Common myeloid progenitor, CD34-positive (primary cell): ENCODE data around the gene ITGA11.

Source experiments
- CTCF ChIA-PET: fragments of 350-600 bp; sonication (Branson Sonifier 250); formaldehyde crosslinking; loops from one replicate; lab custom pipeline; 2021; ENCODE audit warnings: antibody characterized with exemption; lab: Charles Lee
- POLR2A ChIA-PET: fragments of 350-600 bp; sonication (Branson Sonifier 250); formaldehyde crosslinking; loops from one replicate; lab custom pipeline; 2021; ENCODE audit warnings: antibody characterized with exemption; lab: Charles Lee
- DNase-seq, 3 donors: peaks; one replicate each; pipeline versions ENCODE4 v3.0.0 to v3.0.0-alpha.2; 2013
- H3K27ac ChIP-seq, 2 experiments: 1 replicate in 1 of 2; 2 replicates in 1 of 2; pipeline ENCODE4 v1.7.0; 2013; ENCODE audit warnings: inconsistent platforms in 2 of 2, low read length in 2 of 2, mild to moderate bottlenecking in 2 of 2, low read depth in 1 of 2, moderate library complexity in 1 of 2; ENCODE audit not compliant: severe bottlenecking in 2 of 2, insufficient read depth in 1 of 2, poor library complexity in 1 of 2
- H3K27me3 ChIP-seq, 5 experiments: replicated peaks in 2 of 5; 1 replicate in 3 of 5; 2 replicates in 2 of 5; pipeline versions ENCODE4 v1.6.1 to v1.7.0; 2013; ENCODE audit warnings: low read length in 4 of 5, mild to moderate bottlenecking in 2 of 5, moderate library complexity in 2 of 5, inconsistent platforms in 1 of 5; ENCODE audit not compliant: insufficient read depth in 5 of 5, control insufficient read depth in 4 of 5
- H3K36me3 ChIP-seq, 4 experiments: 1 replicate in 2 of 4; 2 replicates in 2 of 4; pipeline versions ENCODE4 v1.6.1 to v1.7.0; 2013; ENCODE audit warnings: low read length in 3 of 4, control low read depth in 1 of 4, mild to moderate bottlenecking in 1 of 4; ENCODE audit not compliant: control insufficient read depth in 4 of 4, insufficient read depth in 4 of 4
- H3K4me1 ChIP-seq, 4 experiments: 1 replicate in 3 of 4; 2 replicates in 1 of 4; pipeline versions ENCODE4 v1.6.1 to v1.7.1; 2013; ENCODE audit warnings: low read length in 3 of 4, mild to moderate bottlenecking in 3 of 4, control low read depth in 1 of 4, inconsistent platforms in 1 of 4, moderate library complexity in 1 of 4; ENCODE audit not compliant: control insufficient read depth in 4 of 4, insufficient read depth in 4 of 4; ENCODE audit errors: control extremely low read depth in 1 of 4
- H3K4me3 ChIP-seq, 7 experiments: 1 replicate in 4 of 7; 2 replicates in 3 of 7; pipeline versions ENCODE4 v1.5.1 to v1.7.0; 2013; ENCODE audit warnings: mild to moderate bottlenecking in 7 of 7, low read length in 6 of 7, moderate library complexity in 6 of 7, inconsistent platforms in 2 of 7, low read depth in 2 of 7, control low read depth in 1 of 7; ENCODE audit not compliant: insufficient read depth in 4 of 7, control insufficient read depth in 1 of 7; ENCODE audit errors: extremely low read depth in 1 of 7
- H3K9me3 ChIP-seq, 5 experiments: 1 replicate in 4 of 5; 2 replicates in 1 of 5; pipeline versions ENCODE4 v1.6.1 to v1.7.1; 2013; ENCODE audit warnings: low read length in 4 of 5, mild to moderate bottlenecking in 2 of 5, inconsistent platforms in 1 of 5, low read depth in 1 of 5, moderate library complexity in 1 of 5; ENCODE audit not compliant: control insufficient read depth in 4 of 5, insufficient read depth in 2 of 5; ENCODE audit errors: control extremely low read depth in 1 of 5
- WGBS: methylation state at CpG from one replicate; pipeline ENCODE4 v1.1.5; 2013; ENCODE audit not compliant: insufficient coverage; 5-methylcytosine and 5-hydroxymethylcytosine counted together

ITGA11 gene

DNA sequence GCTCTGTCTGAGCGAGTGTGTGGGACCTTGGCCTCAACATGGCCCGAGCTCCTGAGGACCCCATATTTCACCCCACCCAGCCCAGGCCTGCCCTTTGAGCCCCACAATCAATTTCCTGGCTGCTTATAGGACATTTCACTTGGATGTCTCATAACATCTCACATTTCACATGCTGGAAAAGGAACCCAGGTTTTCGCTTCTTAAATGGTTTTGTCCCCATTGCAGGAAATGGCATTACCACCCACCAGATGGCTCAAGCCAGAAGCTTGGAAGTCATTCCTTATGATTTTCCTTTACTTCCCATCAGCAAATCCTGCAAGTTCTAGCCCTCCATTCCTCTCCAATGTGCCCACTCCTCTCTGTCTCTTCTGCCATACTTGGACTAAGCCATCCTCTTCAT lies 14.9 kb downstream of the ITGA11 start:
- Histone ChIP-seq H3K27me3 (no peaks in the 10 kb centered on the region), H3K4me3 (no peak overlapping the region), H3K9me3 (no peaks in the 10 kb centered on the region), H3K4me1 (peaks cover 0 to 13% (median 4%) of the 10 kb centered on the region in 4 experiments), H3K36me3 (no peaks in the 10 kb centered on the region), H3K27ac (no peak overlapping the region)
- WGBS: 87% methylated on average over 2 of the region's 3 CpGs
- DNase-seq: no peak
- POLR2A ChIA-PET: no interaction called here
- CTCF ChIA-PET: interaction anchor here (1.3 kb wide), 1 partner anchor 11 kb away, joined by 3 read pairs; no protein-coding TSS in a partner anchor

DNA sequence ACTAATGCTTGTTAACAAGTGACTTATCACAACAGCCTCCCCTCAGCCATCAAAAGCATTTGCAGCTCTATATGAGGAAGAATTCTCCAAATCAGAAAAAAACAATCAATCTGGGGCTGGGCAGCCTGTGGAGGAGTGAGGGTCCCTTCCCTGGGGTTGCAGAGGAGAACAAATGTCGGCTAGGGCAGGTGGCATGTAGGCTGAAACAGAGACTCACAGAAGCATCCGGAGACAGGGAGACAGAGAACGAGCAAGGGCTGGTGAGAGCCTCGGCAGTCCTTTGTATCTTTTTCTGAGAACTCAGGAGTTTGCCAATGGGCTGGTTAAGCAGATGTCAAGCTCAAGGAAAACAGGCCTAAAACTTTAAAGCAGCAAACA lies 15.8 kb downstream of the ITGA11 start:
- Histone ChIP-seq H3K9me3 (no peaks in the 10 kb centered on the region), H3K4me3 (no peak overlapping the region), H3K27me3 (no peaks in the 10 kb centered on the region), H3K27ac (no peak overlapping the region), H3K4me1 (peaks cover 0 to 10% (median 4%) of the 10 kb centered on the region in 4 experiments), H3K36me3 (no peaks in the 10 kb centered on the region)
- WGBS: 96% methylated on average over 4 of the region's 4 CpGs
- CTCF ChIA-PET: interaction anchor here (1.3 kb wide), 1 partner anchor 18 kb away, joined by 3 read pairs; no protein-coding TSS in a partner anchor
- no peak for DNase-seq
- POLR2A ChIA-PET: no interaction called here

DNA sequence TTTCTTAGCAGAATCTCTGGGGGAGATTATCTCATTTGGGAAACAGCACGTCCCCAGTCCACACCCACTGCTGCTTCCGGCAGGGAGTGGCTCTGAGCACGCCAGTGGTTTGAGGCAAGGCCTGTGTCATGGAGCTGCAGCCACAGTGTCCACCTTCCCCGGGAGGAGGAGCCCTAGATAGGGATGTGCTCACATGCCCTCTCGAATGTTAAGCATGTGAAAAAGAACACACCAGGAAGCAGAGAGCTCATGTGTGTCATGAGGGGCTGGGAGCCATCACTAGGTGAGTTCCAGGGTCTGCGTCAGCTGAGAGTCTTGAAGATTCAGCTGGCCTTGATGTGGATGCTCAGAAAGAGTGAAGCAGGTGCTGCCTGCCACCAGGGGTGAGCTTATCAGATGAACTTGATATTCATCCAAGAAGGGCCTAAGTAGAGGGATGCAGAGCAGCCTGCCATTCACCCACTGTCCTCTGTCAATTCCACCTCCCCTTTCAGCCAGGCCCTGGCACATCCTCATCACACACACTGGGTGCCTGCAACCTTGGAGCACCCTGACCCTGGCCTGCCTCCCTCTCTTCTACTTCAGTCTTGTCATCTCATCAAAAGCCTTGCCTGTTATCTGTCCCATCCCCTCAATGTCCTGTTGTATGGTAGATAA lies 16.3 kb downstream of the ITGA11 start:
- WGBS: 98% methylated on average over 6 of the region's 6 CpGs
- CTCF ChIA-PET: interaction anchor here (1.3 kb wide), 1 partner anchor 18 kb away, joined by 3 read pairs; no protein-coding TSS in a partner anchor
- Histone ChIP-seq H3K36me3 (no peaks in the 10 kb centered on the region), H3K27ac (no peak overlapping the region), H3K27me3 (no peaks in the 10 kb centered on the region), H3K4me3 (no peak overlapping the region), H3K4me1 (peaks cover 0 to 9% (median 4%) of the 10 kb centered on the region in 4 experiments), H3K9me3 (no peaks in the 10 kb centered on the region)
- POLR2A ChIA-PET: no interaction called here
- no peak for DNase-seq

DNA sequence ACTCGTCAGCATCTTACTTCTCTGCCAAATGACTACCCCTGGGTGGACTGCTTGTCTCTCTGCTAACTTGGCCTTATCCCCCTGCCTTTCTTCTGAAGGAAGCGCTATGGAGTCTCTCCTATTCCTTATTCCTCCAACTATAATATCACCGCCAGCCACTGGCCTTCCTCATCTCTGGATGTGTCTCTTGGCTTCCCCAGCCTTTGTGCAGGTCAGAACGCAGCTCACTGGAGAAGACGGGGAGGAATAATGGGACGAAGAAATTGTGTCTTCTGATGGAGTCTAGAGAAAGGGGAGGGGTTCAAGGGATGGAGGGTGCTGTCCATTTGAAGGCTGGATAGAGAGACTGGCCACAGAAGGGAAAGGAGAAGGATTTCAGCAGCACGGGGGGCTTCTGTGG lies 16.9 kb downstream of the ITGA11 start:
- Histone ChIP-seq H3K36me3 (no peaks in the 10 kb centered on the region), H3K27ac (no peak overlapping the region), H3K27me3 (no peaks in the 10 kb centered on the region), H3K9me3 (no peaks in the 10 kb centered on the region), H3K4me3 (no peak overlapping the region), H3K4me1 (peaks cover 0 to 9% (median 4%) of the 10 kb centered on the region in 4 experiments)
- CTCF ChIA-PET: no interaction called here
- no peak for DNase-seq
- WGBS: 100% methylated on average over 5 of the region's 7 CpGs
- POLR2A ChIA-PET: no interaction called here

DNA sequence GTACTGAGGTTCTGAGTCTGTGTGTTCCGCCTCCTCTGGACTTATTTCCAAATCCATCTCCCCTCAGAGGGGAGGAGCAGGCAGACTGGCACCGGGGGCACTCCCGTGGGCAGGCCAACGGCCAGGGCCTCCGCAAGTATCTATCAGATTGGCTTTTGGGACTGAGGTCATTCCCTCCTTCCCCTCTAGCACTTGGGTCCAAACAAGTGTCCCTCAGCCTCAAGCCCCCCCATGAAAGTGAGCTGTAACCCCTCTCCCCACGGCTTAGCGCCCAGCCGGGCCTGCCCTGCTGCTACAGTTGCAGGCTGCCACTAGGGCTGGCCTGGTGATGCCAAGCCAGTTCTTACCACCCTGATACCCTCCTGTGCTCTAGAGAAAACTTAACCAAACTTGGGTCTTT lies 17.4 kb downstream of the ITGA11 start:
- no peaks in the 10 kb centered on the region for H3K9me3 ChIP-seq
- POLR2A ChIA-PET: no interaction called here
- CTCF ChIA-PET: no interaction called here
- H3K27me3 ChIP-seq: no peaks in the 10 kb centered on the region
- H3K27ac ChIP-seq: no peak overlapping the region
- DNase-seq: no peak
- H3K4me1 ChIP-seq: peaks cover 0 to 9% (median 4%) of the 10 kb centered on the region in 4 experiments
- H3K36me3 ChIP-seq: no peaks in the 10 kb centered on the region
- H3K4me3 ChIP-seq: no peak overlapping the region
- whole genome bisulfite sequencing: 96% methylated on average over 7 of the region's 8 CpGs

DNA sequence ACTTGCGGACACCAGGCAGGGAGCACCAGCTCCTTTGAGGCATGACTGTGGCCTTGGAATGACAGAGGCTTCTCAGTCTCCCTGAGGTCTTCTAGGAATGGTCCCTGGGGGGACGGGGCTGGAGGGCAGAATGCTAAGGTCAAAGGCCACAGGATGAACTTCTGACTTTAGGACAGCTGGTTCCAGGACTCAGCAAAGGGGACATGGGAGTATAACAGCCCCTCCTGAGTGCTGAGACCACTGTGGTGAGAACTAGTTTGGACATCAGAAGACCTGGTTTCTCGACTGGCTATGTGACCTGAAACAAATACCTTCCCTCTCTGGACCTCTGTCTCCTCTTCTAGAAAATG lies 17.8 kb downstream of the ITGA11 start:
- no peak for DNase-seq
- CTCF ChIA-PET: no interaction called here
- H3K27ac ChIP-seq: no peak overlapping the region
- WGBS: 83% methylated on average over 2 of the region's 3 CpGs
- H3K4me1 ChIP-seq: peaks cover 0 to 8% (median 4%) of the 10 kb centered on the region in 4 experiments
- H3K4me3 ChIP-seq: no peak overlapping the region
- POLR2A ChIA-PET: no interaction called here
- H3K9me3 ChIP-seq: no peaks in the 10 kb centered on the region
- H3K36me3 ChIP-seq: no peaks in the 10 kb centered on the region
- no peaks in the 10 kb centered on the region for H3K27me3 ChIP-seq

DNA sequence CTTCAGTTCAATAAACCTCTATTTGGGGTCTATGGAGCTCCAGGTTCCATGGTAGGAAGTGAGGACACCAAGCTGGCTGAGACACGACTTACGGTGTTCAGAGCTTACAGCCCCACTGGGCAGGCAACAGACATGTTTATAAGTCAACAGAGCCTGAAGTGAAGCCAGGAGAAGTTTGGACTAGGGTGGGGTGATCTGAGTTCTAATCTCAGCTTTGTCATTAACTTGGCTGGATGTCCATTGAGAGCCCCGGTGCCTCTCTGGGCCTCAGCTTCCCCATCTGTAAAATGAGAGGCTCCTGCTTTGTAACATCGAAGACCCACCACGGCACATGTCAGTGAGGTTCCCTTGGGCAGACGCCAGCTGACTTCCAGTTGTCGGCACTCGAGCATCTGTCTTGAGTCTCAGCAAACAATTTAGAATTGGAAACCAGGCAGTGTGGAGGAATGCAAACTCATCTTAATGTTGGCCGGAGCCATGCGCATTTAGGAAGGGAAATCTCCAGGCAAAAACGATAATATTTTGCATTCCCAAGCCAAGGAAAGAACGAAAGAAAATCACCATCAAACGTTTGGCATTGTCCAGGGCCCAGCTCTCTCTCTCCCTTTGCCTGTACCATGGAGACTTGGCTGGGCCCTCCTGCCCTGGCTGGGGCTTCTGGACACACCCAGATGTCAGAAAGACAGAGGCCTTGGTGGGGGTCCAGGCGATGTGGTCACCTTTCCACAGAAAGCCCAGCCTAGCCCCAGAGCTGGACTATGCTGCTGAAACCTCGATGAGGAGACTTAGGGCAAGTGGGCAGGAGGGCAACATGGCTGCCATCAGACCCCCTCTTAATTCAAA lies 18.4 kb downstream of the ITGA11 start:
- ChIA-PET CTCF (interaction anchor here (1.2 kb wide), 1 partner anchor 15 kb away, joined by 3 read pairs; no protein-coding TSS in a partner anchor), POLR2A (no interaction called here)
- no peak for DNase-seq
- Histone ChIP-seq H3K27ac (no peak overlapping the region), H3K4me3 (no peak overlapping the region), H3K36me3 (no peaks in the 10 kb centered on the region), H3K9me3 (no peaks in the 10 kb centered on the region), H3K27me3 (no peaks in the 10 kb centered on the region), H3K4me1 (peaks cover 0 to 2% (median 1%) of the 10 kb centered on the region in 4 experiments)
- WGBS: 96% methylated on average over 15 of the region's 15 CpGs
